Gastroesophageal sphincter (tissue), 3 donors: Measurements from ENCODE around the gene SLC27A2.

Source experiments
- CTCF ChIP-seq, 4 experiments: fragments of 200-600 bp in 2 of 4; fragments of 450-650 bp in 2 of 4; sonication (generic) in 1 of 4; IDR thresholded peaks; one replicate each; pipeline ENCODE4 v1.5.1; 2017 to 2019; ENCODE audit warnings: antibody characterized with exemption in 4 of 4, mild to moderate bottlenecking in 2 of 4, moderate library complexity in 2 of 4
- POLR2A ChIP-seq, 2 donors: fragments of 450-650 bp; IDR thresholded peaks; one replicate each; pipeline ENCODE4 v1.6.1; 2017; ENCODE audit warnings: antibody characterized with exemption in 2 of 2, mild to moderate bottlenecking in 2 of 2, moderate library complexity in 1 of 2

GRCh38 chr15:50186090-50186489 lies 4.1 kb downstream of the SLC27A2 start:
- TF ChIP-seq POLR2A (IDR thresholded peaks at IDR 0.05) (no peak), CTCF (IDR thresholded peaks at IDR 0.05) (no peak)
